GM18508 (cell line): ENCODE data around the gene WASF1.
"Not testable (repeated sequence)": the region's sequence is repeated elsewhere in the genome, so short reads cannot be mapped to it uniquely, and the experiment has no call there.

Source experiments
- ATAC-seq: cut with Tn5 transposase; IDR thresholded peaks from one replicate; pipeline ENCODE4 v1.9.1; 2021; ENCODE audit warnings: moderate number of reproducible peaks; ENCODE audit not compliant: insufficient read depth, unreplicated experiment

The WASF1 gene

DNA sequence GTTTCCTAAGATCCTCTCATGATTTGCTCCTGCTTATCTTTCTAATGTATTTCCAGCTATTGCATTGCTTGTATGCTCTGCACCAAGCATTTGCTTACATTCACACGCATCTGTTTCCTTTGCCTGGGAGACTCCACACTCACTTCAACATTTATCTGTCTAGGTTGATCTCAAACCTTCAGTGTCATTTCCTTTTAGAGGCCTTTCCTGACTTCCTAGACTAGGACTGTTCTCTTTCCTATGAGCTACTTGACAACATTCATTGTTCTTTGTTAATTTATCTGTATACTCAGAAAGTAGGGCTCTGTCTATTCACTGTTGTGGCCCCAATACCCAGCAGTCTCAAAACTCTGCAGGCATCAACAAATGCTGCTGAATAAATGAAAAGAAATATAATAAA, 84.4 kb downstream of the WASF1 start:
- no peak for ATAC-seq

DNA sequence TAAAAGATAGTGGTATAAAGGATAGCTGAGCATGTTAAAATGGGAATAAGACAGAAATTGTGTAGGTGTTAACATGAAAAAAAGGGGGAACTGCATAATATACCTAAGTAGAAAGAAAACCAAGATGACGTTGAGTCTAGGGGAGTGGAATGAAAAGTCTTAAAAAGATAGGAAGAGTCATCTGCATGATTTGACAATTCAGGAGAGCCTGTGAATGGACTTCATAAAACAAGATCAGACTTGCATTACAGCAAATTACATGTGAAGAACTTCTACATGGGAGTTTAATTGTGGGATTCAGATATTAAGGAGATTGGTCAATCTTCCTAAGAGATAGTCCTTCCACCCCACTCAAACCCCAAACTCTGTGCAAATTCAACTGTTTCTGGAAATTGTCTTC, 85.5 kb downstream of the WASF1 start:
- no peak for ATAC-seq

DNA sequence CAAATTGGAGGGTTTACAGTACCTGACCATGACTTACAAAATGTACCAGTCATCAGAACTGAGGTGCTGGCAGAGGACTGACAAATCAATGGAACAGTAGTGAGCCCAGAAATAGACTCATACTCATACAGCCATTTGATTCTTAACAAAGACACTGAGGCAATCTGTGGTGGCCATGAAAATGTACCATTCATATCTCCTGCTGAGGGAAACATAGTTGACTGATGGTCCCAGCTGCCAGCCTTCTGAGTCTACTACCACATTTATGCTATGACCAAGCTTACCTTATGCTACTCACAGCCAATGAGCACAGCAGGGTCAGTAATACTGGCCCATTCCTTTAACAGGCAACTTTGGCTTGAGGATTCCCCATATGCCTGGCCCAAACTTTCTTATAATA, 88.6 kb downstream of the WASF1 start:
- ATAC-seq = no peak

DNA sequence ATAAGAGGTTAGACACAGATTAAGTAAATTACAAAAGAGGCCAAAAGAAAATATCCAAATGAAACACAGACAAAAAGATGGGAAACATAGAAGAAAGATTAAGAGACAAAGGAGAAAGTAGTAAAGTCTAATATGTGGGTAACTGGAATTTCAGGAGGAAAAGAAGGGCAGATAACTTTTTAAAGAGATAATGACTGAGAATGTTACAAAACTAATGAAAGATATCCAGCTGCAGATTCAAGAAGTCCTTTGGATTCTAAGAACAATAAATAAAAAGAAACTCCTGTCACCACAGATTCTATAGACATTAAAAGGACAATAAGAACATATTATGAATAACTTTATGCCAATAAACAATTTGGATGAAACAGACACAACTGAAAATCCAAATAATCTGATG, 90.1 kb downstream of the WASF1 start:
- no peak for ATAC-seq

DNA sequence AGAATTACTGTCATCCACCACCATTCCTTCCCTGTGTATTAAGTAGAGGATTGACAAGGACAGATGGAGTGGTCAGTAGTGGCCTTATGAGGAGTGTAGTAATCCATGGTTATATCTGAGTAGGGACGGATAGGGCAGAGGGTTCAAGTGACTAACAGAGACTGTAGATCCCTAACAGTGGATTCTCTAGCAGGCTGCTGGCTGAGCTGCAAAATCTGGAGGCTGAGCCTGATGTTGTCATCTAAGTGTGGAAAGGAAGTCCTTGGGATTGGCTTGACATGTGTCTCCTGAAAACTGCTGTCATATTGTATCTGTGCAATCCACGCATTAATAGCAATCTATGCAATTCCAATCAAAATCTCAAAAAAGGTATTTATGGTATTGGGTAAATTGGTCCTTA, 94.2 kb downstream of the WASF1 start:
- ATAC-seq = no peak

DNA sequence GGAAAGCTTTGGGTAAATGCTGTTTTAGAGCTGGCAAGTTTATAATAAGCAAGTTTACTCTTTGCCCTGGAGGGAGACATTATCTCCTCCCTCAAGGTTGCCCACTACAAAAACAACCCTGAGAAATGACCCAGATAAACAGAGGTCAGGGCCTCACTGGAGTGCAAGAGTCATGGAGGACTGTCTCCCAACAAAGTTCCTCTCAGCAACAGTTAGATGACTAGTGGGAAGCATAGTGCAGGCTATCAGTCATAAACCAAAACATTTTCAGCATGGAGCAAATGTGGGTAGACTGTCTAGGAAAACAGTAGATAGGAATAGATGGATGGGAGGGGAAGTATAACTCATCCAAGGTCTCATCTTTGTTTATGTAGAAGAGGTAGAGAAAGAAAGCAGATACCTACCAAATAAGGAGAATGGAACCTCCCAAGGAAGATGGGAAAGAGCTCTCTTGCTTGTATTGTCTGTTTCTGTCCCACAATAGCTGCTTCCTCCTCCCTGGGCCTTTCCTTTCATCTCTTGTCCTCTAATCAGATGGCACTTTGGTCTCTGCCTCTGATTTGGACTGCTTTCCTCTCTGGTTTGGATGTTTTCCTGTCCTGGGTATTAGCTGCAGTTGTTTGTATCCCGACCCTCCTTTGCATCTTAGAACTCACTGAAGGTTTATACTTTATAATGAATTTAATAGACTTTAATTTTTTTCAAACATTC, 95.4 kb downstream of the WASF1 start:
- no peak for ATAC-seq

DNA sequence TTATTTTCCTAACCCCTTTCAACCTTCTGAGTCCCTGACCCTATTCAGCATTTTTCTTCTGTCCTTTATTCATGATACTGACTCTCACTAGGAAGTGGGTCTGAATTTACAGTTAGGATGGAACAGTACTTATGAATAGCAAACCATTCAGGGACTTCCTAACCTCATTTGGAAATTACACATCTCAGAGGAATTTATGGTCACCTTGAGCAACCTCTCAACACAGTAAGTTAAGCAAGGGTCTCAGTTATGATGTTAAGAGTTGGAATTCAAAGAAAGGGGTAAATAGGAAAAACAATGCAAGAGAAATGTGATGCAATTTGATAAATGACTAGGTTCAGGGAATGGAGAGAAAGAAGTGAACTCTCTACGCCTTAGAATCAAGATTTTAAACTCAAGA, 104.1 kb downstream of the WASF1 start:
- no peak for ATAC-seq

DNA sequence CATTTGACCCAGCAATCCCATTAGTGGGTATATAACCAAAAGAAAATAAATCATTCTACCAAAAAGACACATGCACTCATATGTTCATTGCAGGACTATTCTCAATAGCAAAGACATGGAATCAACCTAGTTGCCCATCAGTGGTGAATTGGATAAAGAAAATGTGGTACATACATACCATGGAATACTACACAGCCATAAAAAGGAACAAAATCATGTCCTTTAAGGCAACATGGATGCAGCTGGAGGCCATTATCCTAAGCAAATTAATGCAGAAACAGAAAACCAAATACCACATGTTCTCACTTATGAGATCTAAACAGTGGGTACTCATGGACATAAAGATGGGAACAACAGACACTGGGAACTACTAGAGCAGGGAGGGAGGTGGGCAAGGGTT, 106.0 kb downstream of the WASF1 start:
- not testable (repeated sequence) for ATAC-seq

DNA sequence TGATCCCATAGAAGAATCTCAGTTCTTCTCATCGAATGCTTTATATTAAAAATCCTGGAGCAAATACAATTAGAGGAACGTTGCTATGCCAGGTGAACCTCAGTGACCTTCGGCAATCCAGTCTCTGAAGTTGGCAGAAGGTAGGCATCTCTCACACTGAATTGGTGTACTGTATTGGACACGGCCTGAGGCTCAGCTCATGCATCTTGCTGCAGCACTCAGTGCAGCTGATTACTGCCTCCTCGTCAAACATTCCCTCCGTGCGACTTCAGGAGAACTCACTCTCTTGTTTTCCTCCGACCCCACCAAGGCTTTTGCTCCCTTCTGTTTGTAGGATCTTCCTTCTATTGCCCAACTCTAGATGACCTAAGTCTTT, 110.9 kb downstream of the WASF1 start:
- no peak for ATAC-seq

DNA sequence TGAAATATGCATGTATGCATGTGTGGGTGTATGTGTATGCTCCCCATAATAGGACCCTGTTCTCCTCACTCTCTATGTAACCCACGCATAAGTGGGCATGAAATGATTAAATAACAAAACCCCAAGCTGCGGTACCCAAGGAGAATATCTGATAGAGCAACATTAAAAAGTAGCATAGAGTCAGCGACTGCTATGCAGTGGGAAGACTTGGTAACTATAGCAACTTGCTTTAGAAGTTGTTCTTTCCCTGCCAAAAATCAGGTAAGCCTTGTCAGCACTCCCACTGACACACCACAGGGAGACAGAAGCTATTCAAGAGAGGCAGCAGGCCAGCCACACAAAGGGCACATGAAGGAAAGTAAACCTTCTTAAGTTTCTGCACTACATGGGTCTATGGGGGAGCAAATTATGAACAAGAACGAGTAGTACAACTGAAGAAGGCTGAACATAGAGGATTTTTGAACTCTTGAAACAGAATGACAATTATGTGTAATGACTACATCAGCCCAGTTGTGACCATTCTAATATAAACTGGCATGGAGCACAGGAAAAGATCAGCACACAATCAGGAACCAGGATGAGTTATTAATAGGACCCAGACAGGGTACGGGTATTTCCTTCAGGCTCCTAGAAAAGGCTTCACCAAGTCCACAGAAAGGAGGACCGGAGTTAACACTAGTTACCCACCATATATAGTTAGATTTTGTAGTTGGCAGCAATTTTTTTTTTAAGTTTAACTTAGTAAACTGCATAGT, 111.5 kb downstream of the WASF1 start:
- ATAC-seq = no peak

DNA sequence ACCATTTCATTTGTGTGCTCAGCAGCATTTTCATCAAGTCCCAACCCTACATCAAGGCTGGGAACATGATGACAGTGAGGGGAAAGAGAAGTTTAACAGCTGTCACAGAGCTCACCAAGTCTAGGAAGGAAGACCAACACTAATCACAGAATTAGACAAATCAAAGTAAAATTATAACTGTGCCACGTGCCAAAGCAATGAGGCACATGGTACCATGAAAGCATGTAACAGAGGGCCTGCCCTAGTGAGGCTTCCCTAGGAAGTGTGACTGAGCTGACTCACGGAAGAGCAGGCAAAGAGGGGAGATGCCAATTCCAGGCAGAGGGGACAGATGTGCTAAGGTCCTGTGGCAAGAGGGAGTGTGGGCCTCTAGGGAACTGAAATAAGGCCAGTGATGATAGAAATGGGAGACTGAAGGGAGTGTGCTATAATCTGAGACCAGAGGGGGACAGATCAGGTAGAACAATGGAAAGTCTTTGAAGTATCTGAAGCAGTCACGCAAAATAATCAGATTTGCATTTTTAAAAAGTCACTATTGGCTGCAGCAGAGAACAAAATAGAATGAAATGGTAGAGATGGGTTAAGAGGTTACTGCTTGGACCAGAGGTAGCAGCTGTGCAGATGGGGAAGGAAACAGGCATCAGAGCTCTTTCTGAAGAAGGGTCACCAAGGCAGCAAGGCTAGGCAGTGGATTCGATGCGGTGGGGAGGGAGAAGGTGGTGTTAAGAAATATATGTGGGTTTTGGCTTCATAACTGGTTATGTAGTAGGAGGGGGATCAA, 114.5 kb downstream of the WASF1 start:
- ATAC-seq = no peak

DNA sequence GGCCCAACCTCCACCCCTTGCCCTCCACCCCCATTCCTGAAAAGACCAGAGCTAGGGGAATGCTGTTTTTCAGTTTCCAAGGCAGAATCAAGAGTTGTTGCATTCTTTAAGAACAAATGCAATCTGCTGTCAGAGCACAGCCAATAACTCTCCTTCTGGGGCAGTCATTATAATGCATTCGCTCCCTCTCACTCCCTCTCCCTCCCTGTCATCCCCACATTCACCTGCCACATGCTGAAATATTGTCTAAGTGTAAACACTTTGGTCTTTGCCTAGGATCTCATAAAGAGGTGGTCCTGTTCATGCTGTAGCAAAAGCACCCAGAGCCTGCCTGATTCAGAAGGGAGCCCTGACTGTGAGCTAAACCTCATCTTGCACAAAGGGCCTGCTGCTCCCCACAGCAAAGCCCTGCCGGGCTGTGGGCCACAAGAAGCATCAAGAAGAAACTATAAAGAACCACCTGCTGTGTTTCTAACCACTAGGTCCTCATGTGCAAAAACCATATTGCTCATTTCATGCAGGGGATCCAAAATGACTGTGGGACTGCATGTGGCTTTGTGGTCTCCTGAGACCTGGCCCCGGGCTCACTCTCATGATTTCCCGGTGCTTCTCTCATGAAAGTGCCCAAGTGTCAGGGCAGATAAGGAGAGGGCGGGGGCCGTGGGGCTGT, 115.7 kb downstream of the WASF1 start:
- ATAC-seq = no peak

DNA sequence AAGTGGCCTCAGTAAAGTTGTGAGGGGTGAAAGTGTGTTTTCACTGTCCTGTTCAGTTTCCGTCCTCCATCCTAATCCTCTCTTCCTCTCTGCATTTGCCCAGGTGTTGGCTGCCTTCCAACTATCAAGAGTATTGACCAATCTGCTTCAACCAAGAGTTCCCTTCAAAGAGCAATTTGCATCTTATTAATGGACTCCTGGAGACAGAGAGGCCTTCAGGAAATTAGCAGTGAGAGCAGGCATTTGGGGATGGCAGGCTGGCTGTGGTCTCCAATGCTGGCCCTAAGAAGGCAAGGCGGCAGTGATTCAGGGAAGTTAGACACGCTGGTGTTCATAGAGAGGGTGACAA, 124.1 kb downstream of the WASF1 start:
- no peak for ATAC-seq

DNA sequence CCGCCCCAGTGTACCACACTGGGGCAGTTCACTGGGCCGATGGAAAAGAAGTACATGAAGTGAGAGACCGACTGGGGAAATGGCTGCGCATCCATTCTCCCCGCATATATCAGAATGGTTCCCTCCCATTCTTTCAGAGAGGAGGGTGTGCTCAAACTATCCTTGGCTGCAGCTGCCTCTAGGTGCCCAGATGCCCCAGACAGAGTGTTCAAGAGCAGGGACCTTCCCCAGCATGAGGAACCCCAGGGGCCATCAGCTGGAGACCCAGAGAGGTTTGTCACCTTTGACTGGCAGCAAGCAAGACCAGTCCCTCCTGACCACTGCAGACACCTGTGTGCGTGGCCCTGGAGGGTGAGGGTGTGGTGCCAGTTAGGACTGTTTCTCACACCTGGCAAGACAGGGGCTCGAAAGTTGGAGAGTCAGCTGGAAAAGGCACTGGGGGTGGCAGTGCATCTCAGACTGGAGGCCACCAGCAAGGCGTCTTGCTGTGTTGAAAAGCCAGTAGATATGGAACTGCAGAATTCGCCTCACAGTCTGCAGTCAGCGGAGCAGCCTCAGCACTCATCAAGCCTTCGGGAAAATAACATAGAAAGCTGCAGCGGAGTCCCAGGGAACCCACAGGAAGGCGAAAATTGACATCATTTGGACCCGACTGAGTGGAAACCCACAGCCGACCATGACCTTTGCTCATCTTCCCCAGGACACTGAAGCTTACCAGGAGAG, 124.6 kb downstream of the WASF1 start:
- ATAC-seq = no peak

DNA sequence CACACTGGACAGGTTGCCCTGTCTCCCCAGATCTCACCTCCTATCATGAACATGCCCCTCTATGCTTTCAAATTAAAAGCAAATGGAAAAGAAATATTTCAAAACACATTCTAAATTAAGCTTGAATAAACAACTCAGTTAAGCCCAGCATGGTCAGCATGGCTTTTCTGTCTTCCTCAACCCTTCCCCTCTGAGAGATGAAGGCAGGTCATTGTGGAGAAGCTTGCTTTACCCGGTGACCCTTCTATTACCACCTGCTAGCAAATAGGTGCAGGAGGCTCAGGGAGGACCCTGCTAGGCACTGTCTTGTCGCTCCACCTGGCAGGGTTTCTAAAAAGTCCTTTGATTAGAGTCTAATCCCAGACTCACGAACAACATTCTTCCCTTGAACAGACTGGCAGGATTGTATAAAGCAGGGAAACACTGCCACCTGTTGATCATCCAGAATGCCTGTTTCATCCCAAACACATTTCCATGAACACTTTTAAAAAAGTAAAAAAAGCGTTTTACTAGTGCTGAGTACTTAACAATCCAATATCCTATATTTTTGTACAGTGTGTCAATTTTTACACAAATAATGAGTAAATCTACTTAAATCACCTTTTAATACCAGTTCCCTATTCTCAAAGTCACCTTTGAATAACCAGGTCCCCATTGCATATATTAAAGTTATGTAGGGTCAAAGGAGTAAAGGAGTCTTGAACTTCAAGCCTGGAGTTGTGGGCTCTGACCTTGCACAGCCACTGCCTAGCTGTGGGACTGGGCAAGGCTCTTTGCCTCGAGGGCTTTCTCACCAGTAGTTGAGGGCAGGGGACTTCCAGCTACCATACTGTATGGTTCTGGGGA, 125.9 kb downstream of the WASF1 start:
- ATAC-seq = no peak

DNA sequence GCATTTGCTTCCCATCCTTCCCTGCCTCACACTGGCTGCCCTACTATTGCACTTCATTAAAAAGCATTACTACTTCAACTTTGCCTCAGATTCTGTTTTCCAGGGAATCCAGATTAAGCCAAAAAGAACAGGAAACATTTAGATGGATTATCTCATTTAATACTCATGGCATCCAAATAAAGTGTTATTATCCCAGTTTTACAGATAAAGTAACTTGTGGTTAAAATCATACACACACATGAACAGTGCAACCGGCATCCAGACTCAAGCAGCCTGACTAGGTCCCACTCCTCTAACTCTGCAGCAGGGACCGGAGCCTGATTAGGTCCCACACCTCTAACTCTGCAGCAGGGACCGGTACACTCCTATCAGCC, 129.0 kb downstream of the WASF1 start:
- ATAC-seq = no peak
